ENCODE results near the gene CA5B.
"Not testable (repeated sequence)": the region's sequence is repeated elsewhere in the genome, so short reads cannot be mapped to it uniquely, and the experiment has no call there.

CA5B gene

DNA sequence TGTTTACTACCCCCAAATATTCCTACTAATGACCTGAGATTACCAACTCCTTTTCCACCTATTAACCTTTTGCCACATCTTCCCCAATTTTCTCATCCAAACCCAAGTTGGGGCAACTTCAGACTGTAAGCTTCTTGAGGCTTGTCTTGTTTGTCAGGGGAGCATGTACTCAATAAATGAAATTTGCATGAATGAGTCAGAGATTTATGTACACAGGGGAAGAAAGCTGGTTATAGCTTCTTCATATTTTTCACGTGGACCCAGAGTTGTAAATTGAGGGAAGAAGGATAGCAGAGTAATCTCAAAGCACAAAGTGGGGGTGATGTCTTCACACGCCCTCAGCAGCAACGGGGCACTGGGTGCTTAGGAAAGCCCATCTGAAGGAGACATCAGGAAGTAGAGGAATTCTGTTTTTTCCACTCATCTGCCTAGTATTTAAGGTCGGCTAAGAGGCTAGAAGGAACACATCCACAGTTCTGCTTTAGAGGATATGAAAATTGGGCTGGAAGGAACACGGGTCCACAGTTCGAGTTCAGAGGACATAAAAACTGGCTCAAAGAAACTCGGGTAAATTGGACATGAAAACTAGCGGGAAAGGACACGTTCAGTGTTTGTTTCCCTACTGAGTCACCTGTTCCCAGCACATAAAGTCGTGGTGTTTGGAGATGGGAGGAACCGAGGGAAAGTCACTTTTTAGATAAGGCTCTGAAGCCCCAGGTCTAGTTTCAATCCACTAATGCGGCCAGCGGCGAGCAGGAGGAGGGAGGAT, 696 bp upstream of the CA5B start:
- peak overlapping the region; percentile 54 for H3K27ac Mint-ChIP-seq

DNA sequence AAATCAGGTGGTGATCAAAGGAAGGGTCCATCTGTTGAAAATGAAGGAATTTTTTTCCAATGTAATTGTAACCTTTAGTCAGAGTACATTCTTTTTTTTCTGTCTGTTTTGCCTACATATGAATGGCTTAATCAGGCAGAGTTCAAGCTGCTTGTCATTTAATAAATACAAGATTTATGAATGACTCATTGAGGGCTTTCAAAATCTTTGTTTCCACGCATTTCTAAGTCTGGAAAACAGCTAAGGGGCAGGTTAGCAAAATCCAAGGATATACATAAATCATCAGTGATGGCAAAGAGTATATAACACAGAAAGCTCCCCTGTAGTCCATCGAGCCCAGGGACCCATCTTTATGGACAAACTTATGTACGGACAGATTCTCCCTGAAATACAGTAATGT, 1.8 kb downstream of the CA5B start:
- Mint-ChIP-seq H3K4me1 (ENCODE audit: low read depth) (peaks cover 22% of the 10 kb centered on the region), H3K27me3 (ENCODE audit: low read depth) (no peaks in the 10 kb centered on the region), H3K27ac (no peak overlapping the region), H3K9me3 (no peaks in the 10 kb centered on the region), H3K4me3 (no peak overlapping the region), H3K36me3 (ENCODE audit: low read depth) (peaks cover 10% of the 10 kb centered on the region)

More for the DNA sequence above, 696 bp upstream of the CA5B start:
- Mint-ChIP-seq H3K4me3 (peak overlapping the region; percentile 84), H3K4me1 (ENCODE audit: low read depth) (peaks cover 16% of the 10 kb centered on the region), H3K27me3 (ENCODE audit: low read depth) (no peaks in the 10 kb centered on the region), H3K36me3 (ENCODE audit: low read depth) (peaks cover 3% of the 10 kb centered on the region), H3K9me3 (no peaks in the 10 kb centered on the region)

DNA sequence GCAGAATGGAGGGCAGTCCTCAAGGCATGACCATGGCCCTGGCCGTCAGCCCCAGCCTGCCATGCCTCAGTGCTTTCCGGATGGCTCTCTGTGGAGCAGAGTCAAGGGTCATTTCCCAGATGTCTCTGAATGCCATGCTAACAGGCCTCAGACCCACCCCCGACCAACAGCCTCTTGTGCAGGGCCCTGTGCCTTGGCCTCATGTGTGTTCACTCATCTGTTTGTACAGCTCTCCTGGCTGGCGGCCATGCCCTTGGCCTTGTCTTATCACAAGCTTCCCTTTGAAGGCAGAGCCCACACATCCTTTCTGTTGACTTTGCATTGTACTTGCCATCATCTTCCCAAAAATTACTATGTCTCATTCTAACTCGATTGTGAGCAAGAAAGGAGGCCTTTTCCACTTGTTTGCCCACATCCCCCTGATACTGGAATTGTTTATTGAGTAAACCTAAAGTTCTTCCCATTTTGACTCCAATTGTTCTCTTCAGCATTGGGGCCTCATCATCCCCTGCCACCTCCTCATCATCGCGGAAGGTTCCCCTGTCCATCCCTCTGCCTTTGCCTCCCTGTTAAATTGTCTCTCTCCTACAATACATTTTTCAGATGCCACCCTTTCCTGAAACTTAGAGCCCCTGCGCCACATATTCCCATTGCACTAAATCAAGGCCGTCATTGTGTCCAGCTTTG, 6.3 kb downstream of the CA5B start:
- Mint-ChIP-seq H3K4me3 (no peak overlapping the region), H3K4me1 (ENCODE audit: low read depth) (peaks cover 17% of the 10 kb centered on the region), H3K27ac (no peak overlapping the region), H3K36me3 (ENCODE audit: low read depth) (peaks cover 13% of the 10 kb centered on the region), H3K27me3 (ENCODE audit: low read depth) (no peaks in the 10 kb centered on the region), H3K9me3 (no peaks in the 10 kb centered on the region)

DNA sequence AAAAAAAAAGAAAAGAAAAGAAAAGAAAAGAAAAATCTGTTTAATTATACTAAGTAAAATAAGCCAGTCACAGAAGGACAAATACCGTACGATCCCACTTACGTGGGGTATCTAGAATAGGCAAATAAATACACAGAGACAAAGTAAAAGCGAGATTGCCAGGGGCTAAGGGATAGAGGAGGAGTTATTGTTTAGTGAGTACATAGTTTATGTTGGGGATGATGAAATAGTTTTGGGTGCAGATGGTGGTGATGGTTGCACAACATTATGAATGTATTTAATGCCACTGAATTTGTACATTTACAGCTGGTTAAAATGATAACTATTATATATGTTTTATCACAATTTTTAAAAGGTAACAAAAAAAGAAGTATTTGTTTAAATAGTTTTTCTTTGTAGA, 7.1 kb downstream of the CA5B start:
- Mint-ChIP-seq H3K4me1 (ENCODE audit: low read depth) (peaks cover 24% of the 10 kb centered on the region), H3K4me3 (no peak overlapping the region), H3K36me3 (ENCODE audit: low read depth) (peaks cover 15% of the 10 kb centered on the region), H3K27me3 (ENCODE audit: low read depth) (no peaks in the 10 kb centered on the region), H3K9me3 (no peaks in the 10 kb centered on the region), H3K27ac (peak overlapping the region; percentile 41)

DNA sequence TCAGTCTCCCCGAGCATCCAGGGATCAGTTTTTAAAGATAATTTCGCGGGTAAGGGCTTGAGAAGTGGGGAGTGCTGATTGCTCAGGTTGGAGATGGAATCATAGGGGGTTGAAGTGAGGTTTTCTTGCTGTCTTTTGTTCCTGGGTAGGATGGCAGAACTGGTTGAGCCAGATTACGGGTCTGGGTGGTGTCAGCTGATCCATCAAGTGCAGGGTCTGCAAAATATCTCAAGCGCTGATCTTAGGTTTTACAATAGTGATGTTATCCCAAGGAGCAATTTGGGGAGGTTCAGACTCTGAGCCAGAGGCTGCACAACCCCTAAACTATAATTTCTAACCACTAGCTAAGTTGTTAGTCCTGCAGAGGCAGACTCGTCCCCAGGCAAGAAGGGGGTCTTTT, 8.6 kb downstream of the CA5B start:
- not testable (repeated sequence) for H3K27me3 Mint-ChIP-seq (ENCODE audit: low read depth); H3K9me3 Mint-ChIP-seq; H3K4me3 Mint-ChIP-seq; H3K27ac Mint-ChIP-seq
- peaks cover 15% of the 10 kb centered on the region for H3K36me3 Mint-ChIP-seq (ENCODE audit: low read depth)
- peaks cover 36% of the 10 kb centered on the region for H3K4me1 Mint-ChIP-seq (ENCODE audit: low read depth)

DNA sequence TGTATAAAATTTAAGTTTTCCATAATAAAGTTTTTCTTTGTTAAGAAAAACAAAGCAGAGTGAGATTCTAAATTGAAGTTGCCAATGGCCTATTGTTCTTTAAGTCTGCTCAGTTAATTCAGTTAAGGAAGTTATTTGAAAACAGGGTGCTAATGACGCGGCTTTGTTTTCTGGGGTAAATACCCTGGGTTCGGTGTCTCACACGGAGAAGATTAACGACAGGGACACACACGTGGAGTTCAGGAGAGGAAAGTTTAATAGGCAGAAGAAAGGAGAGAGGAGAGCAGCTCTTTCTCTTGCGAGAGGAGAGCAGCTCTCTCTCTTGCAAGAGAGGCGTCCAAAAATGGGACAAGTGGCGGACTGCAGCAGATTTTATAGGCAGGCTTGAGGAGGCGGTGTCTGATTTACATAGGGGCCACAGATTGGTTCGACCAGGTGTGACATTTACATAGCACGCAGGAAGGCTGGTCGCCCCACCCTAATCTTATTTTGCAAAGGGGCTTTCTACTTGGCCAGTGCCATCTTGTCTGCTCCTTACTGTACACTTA, 9.6 kb downstream of the CA5B start:
- H3K27me3 Mint-ChIP-seq (ENCODE audit: low read depth) = no peaks in the 10 kb centered on the region
- H3K36me3 Mint-ChIP-seq (ENCODE audit: low read depth) = peaks cover 12% of the 10 kb centered on the region
- no peaks in the 10 kb centered on the region for H3K9me3 Mint-ChIP-seq
- no peak overlapping the region for H3K4me3 Mint-ChIP-seq
- peaks cover 33% of the 10 kb centered on the region for H3K4me1 Mint-ChIP-seq (ENCODE audit: low read depth)
- H3K27ac Mint-ChIP-seq = peak overlapping the region; percentile 34

DNA sequence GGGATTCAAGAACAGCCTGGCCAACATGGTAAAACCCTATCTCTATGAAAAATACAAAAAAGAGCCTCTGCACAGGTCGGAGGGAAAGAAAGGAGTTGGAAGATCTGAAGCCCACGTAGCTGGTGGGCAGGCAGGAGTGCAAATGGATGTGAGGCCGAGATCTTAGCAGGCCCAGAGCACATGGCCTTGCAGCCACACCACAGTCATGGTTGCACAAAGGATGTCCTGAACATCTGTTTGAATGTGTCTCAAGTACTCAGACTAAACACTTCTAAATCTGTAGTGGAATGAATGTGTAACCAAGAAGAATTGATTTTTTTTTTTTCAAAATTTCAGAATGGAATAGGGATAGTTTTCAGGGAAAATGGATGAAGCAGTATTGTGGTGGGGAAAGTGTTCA, 10.8 kb downstream of the CA5B start:
- H3K27me3 Mint-ChIP-seq (ENCODE audit: low read depth) = no peaks in the 10 kb centered on the region
- H3K4me1 Mint-ChIP-seq (ENCODE audit: low read depth) = peaks cover 33% of the 10 kb centered on the region
- H3K9me3 Mint-ChIP-seq = no peaks in the 10 kb centered on the region
- no peak overlapping the region for H3K4me3 Mint-ChIP-seq
- peaks cover 7% of the 10 kb centered on the region for H3K36me3 Mint-ChIP-seq (ENCODE audit: low read depth)
- peak overlapping the region; percentile 93 for H3K27ac Mint-ChIP-seq

DNA sequence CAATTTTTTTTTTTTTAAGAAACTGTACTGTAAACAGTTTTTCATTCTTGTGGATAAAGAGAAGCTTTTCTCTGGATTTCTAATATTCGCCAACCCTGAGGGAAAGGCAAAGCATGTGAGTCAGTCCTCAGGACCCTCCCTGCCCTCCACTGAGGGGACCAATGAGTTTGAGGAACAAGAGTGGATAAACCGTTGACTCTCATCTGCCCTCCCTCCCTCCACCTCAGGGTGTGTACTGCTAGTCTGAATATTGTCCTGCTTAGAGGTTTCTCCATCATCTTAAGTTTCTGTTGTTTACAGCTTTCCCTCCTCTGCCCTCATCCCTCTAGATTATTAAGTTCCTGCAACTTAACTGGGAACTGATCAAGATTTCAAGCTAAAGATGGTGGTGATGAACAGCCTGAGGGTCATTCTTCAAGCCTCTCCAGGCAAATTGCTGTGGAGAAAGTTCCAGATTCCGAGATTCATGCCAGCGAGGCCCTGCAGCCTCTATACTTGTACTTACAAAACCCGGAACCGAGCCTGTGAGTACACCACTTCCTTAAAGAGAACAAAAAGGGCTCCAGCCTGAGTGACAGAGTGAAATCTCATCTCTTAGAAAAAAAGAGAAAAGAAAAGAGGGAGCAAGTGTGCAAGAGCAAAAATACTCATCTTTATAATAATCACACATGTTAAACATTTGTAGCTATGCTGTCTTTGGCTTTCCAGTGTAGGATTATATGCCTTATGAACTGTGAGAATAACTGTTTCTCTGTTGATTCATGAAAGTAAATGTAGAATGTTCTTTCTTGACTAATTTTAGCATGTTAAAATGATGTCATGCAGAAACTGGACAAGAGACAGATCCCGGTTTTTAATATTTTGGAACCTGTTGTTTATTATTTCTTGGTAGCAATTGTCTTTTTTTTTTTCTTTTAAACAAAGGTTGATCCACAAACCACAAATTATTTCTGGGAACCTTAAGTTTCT, 11.9 kb downstream of the CA5B start:
- peaks cover 29% of the 10 kb centered on the region for H3K4me1 Mint-ChIP-seq (ENCODE audit: low read depth)
- H3K36me3 Mint-ChIP-seq (ENCODE audit: low read depth) = peaks cover 5% of the 10 kb centered on the region
- H3K27me3 Mint-ChIP-seq (ENCODE audit: low read depth) = no peaks in the 10 kb centered on the region
- no peaks in the 10 kb centered on the region for H3K9me3 Mint-ChIP-seq
- peak overlapping the region; percentile 93 for H3K27ac Mint-ChIP-seq
- H3K4me3 Mint-ChIP-seq = peak overlapping the region; percentile 71

DNA sequence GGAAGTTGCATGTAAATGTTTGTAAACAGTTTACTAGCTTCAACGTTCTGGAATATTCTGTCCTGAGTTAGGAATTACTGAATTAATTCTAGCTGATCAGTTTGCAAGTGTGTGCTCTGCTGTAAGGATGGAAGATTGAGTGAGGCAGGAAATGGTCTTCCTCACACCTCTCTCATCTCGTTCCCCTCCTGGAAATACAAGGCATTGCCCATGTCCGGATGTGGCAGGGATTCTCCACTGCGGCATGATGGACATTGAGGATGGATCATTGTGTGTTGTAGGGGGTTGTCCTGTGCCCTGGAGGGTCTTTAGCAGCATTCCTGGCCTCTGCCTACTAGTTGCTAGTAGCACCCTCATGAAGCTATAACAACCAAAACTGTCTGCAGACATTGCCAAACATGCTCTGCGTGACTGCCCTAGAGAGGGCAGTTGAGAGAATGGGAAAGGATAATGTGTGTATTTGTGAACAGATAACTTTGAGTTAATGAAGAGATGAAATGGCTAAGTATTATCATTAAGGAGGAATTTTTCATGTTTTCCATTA, 12.6 kb downstream of the CA5B start:
- H3K27me3 Mint-ChIP-seq (ENCODE audit: low read depth) = no peaks in the 10 kb centered on the region
- H3K4me3 Mint-ChIP-seq = peak overlapping the region; percentile 71
- H3K4me1 Mint-ChIP-seq (ENCODE audit: low read depth) = peaks cover 29% of the 10 kb centered on the region
- peak overlapping the region; percentile 93 for H3K27ac Mint-ChIP-seq
- peaks cover 5% of the 10 kb centered on the region for H3K36me3 Mint-ChIP-seq (ENCODE audit: low read depth)
- no peaks in the 10 kb centered on the region for H3K9me3 Mint-ChIP-seq

DNA sequence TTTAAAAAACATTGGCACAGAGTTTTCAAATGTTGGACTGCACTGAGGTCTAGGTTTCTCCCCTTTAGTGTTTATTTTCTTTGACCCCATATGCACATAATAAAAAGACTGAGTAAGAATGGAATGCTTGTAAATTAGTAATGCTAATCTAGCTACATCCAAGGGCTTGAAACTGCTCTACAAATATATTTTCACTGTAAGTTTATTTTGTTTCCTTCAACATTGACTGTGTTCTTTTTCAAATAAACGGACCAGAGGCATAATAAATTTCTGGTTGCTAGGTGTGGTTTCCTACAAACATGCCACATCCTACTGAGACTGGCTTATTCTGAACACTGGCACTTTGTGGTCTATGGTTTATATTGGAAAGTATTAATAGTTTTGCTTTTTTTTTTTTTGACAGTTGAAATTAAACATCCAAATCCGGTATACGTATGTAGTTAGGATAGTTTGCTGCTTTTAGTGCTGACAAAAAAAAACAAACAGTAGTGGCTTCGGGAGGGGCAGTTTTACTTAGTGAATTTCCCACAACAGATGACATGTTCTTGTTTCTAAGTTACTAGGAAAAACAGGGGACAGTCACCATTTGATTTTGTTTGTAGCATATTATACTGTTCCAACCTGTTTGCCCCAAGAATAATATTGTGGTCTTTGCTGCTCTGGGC, 13.2 kb downstream of the CA5B start:
- Mint-ChIP-seq H3K4me3 (peak overlapping the region; percentile 71), H3K36me3 (ENCODE audit: low read depth) (peaks cover 5% of the 10 kb centered on the region), H3K4me1 (ENCODE audit: low read depth) (peaks cover 29% of the 10 kb centered on the region)

DNA sequence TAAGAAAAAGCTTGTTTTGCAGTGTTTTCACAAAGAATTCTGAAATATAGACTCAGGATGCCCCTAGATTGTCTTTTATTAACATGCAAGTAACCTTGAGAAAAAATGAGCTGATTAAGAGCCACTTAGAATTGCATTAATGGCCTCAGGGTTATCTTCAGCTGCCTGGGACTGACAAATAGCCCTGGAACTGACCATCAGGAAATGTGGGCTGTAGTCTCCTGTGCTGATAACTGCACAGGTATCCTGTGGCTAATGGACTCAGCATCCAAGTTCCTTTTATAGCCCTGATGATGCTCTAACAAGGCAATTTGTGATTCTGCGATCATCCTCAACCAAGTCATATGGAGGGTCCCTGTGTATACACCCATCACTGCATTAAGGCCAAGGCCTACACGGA, 17.0 kb downstream of the CA5B start:
- Mint-ChIP-seq H3K9me3 (no peaks in the 10 kb centered on the region), H3K27me3 (ENCODE audit: low read depth) (no peaks in the 10 kb centered on the region), H3K27ac (no peak overlapping the region), H3K4me1 (ENCODE audit: low read depth) (peaks cover 25% of the 10 kb centered on the region), H3K36me3 (ENCODE audit: low read depth) (peaks cover under 1% of the 10 kb centered on the region), H3K4me3 (no peak overlapping the region)

More for the DNA sequence above, 13.2 kb downstream of the CA5B start:
- Mint-ChIP-seq H3K27ac (peak overlapping the region; percentile 93), H3K9me3 (no peaks in the 10 kb centered on the region), H3K27me3 (ENCODE audit: low read depth) (no peaks in the 10 kb centered on the region)

DNA sequence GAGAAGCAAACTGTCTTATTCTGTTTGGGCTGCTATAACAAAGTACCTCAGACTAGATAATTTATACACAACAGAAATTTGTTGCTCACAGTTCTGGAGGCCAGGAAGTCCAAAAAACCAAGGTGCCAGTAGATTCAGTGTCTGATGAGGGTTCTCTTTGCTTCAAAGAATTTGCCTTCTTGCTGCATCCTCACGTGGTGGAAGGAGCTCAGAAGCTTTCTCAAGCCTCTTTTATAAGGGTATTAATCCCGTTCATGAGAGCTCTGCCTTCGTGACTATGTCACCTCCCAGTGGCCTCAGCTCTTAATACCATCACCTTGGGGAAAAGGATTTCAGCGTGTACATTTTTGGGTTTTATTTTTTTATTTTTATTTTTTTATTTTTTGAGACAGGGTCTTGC, 20.1 kb downstream of the CA5B start:
- Mint-ChIP-seq H3K9me3 (no peaks in the 10 kb centered on the region), H3K4me3 (no peak overlapping the region), H3K4me1 (ENCODE audit: low read depth) (peaks cover 10% of the 10 kb centered on the region), H3K27me3 (ENCODE audit: low read depth) (no peaks in the 10 kb centered on the region), H3K36me3 (ENCODE audit: low read depth) (no peaks in the 10 kb centered on the region), H3K27ac (no peak overlapping the region)

DNA sequence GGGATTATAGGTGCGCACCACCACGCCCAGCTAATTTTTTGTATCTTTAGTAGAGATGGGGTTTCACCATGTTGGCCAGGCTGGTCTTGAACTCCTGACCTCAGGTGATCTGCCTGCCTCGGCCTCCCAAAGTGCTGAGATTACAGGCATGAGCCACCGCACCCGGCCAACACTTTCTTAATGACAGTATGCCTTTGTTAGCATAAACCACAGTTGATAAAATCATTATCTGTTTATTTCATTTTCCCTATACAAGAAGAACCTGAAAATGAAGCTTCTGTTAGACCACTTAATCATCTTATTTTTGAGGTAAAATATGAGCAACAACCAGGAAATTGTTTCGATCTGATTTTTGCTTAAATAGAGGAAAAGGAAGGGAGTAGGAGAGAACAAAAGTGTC, 21.8 kb downstream of the CA5B start:
- H3K4me1 Mint-ChIP-seq (ENCODE audit: low read depth) = peaks cover 10% of the 10 kb centered on the region
- H3K27me3 Mint-ChIP-seq (ENCODE audit: low read depth); H3K4me3 Mint-ChIP-seq; H3K36me3 Mint-ChIP-seq (ENCODE audit: low read depth); H3K9me3 Mint-ChIP-seq; H3K27ac Mint-ChIP-seq: not testable (repeated sequence)

Measured in T-helper 1 cell treated with Interleukin-12 subunit alpha and Interleukin-12 subunit beta and Interleukin-4 antibody, amounts not matched to agents 30 μg/mL and 1 μg/mL, for 36 hours (primary cell).